ENCODE results near the gene ULK4. TPM values are rescaled to one million over a fixed set of nuclear protein-coding genes. Genes with fewer than 3 reads are reported as not detected.
A peak's percentile ranks its signal among the peaks of the same experiment; 100 is the strongest.

Gene ULK4
- total RNA-seq, 2 donors from 2014 or later, result 11.1 to 17.9 TPM

- H3K9me3 ChIP-seq (ENCODE audit: control insufficient read depth, low read length), result no peaks in the 10 kb centered on the region
- H3K27ac ChIP-seq (ENCODE audit: low read depth, low read length), result no peak overlapping the region
- Mint-ChIP-seq H3K27ac (peak overlapping the region; percentile 64), H3K27me3 (ENCODE audit: insufficient read depth) (no peaks in the 10 kb centered on the region), H3K4me3 (no peak overlapping the region), H3K4me1 (peaks cover 46% of the 10 kb centered on the region), H3K9me3 (no peaks in the 10 kb centered on the region), H3K36me3 (ENCODE audit: low read depth) (no peaks in the 10 kb centered on the region)
- H3K36me3 ChIP-seq (ENCODE audit: control insufficient read depth, insufficient read depth, low read length), result no peaks in the 10 kb centered on the region
- H3K27me3 ChIP-seq (ENCODE audit: control insufficient read depth, insufficient read depth, low read length, poor library complexity, severe bottlenecking), result no peaks in the 10 kb centered on the region
- WGBS, 2 experiments (ENCODE audit: insufficient coverage in 1 of 2, insufficient read length in 1 of 2), result 60% methylated on average over 4 of the region's 4 CpGs; no CpG with 5 or more reads in 1 of the 2 experiments
- peaks cover 24% of the 10 kb centered on the region for H3K4me1 ChIP-seq (ENCODE audit: control insufficient read depth, insufficient read depth, low read length)
- peak; percentile 58 for DNase-seq
- TF ChIP-seq CTCF (conservative IDR thresholded peaks at IDR 0.05), result no peak
- H3K9ac ChIP-seq (ENCODE audit: extremely low read depth, low read length, poor library complexity, severe bottlenecking), result no peak overlapping the region
- H3K4me3 ChIP-seq (ENCODE audit: low read length), result no peak overlapping the region
These were observed 597.9 kb downstream of the ULK4 start for GRCh38 chr3:41363830-41364523.

- no peak overlapping the region for H3K4me3 ChIP-seq (ENCODE audit: low read length)
- H3K4me3 Mint-ChIP-seq, result no peak overlapping the region
- H3K9ac ChIP-seq (ENCODE audit: extremely low read depth, low read length, poor library complexity, severe bottlenecking), result no peak overlapping the region
- DNase-seq, result peak; percentile 89
- TF ChIP-seq CTCF (conservative IDR thresholded peaks at IDR 0.05), result no peak
- H3K27me3 ChIP-seq (ENCODE audit: control insufficient read depth, insufficient read depth, low read length, poor library complexity, severe bottlenecking), result no peaks in the 10 kb centered on the region
- WGBS, 2 experiments (ENCODE audit: insufficient coverage in 1 of 2, insufficient read length in 1 of 2), result 38 to 49% methylated on average over 3 to 5 of the region's 5 CpGs
- H3K4me1 Mint-ChIP-seq, result peaks cover 53% of the 10 kb centered on the region
- H3K36me3 Mint-ChIP-seq (ENCODE audit: low read depth), result no peaks in the 10 kb centered on the region
- peaks cover 24% of the 10 kb centered on the region for H3K4me1 ChIP-seq (ENCODE audit: control insufficient read depth, insufficient read depth, low read length)
- H3K9me3 ChIP-seq (ENCODE audit: control insufficient read depth, low read length), result no peaks in the 10 kb centered on the region
- no peaks in the 10 kb centered on the region for H3K36me3 ChIP-seq (ENCODE audit: control insufficient read depth, insufficient read depth, low read length)
- no peaks in the 10 kb centered on the region for H3K27me3 Mint-ChIP-seq (ENCODE audit: insufficient read depth)
- H3K27ac Mint-ChIP-seq, result peak overlapping the region; percentile 52
- H3K27ac ChIP-seq (ENCODE audit: low read depth, low read length), result peak overlapping the region; percentile 62
- no peaks in the 10 kb centered on the region for H3K9me3 Mint-ChIP-seq
These were observed 599.0 kb downstream of the ULK4 start for GRCh38 chr3:41362638-41363559.

- no peaks in the 10 kb centered on the region for H3K36me3 ChIP-seq (ENCODE audit: control insufficient read depth, insufficient read depth, low read length)
- Mint-ChIP-seq H3K9me3 (no peaks in the 10 kb centered on the region), H3K27me3 (ENCODE audit: insufficient read depth) (no peaks in the 10 kb centered on the region), H3K27ac (no peak overlapping the region), H3K4me3 (no peak overlapping the region), H3K4me1 (peaks cover 13% of the 10 kb centered on the region), H3K36me3 (ENCODE audit: low read depth) (no peaks in the 10 kb centered on the region)
- no peak for DNase-seq
- no peaks in the 10 kb centered on the region for H3K4me1 ChIP-seq (ENCODE audit: control insufficient read depth, insufficient read depth, low read length)
- no peak overlapping the region for H3K4me3 ChIP-seq (ENCODE audit: low read length)
- H3K9ac ChIP-seq (ENCODE audit: extremely low read depth, low read length, poor library complexity, severe bottlenecking), result no peak overlapping the region
- no peak overlapping the region for H3K27ac ChIP-seq (ENCODE audit: low read depth, low read length)
- no peaks in the 10 kb centered on the region for H3K9me3 ChIP-seq (ENCODE audit: control insufficient read depth, low read length)
- no peak for TF ChIP-seq CTCF (conservative IDR thresholded peaks at IDR 0.05)
- no peaks in the 10 kb centered on the region for H3K27me3 ChIP-seq (ENCODE audit: control insufficient read depth, insufficient read depth, low read length, poor library complexity, severe bottlenecking)
- WGBS, 2 experiments (ENCODE audit: insufficient coverage in 1 of 2, insufficient read length in 1 of 2), result 84 to 96% methylated on average over 4 to 9 of the region's 9 CpGs
These were observed 604.6 kb downstream of the ULK4 start for GRCh38 chr3:41357271-41357670.

Data from endodermal cell (in vitro differentiated cells).